PFSK-1 (cell line): ENCODE measurements around the gene LRRC17.

Experiments
- FOXP2 ChIP-seq: optimal IDR thresholded peaks from 2 replicates; pipeline ENCODE3; 2011; ENCODE audit warnings: borderline replicate concordance, control low read depth, inconsistent platforms; ENCODE audit not compliant: insufficient read depth; ENCODE audit errors: extremely low read length, extremely low read depth
- POLR2AphosphoS5 ChIP-seq: IDR thresholded peaks from 2 replicates; pipeline ENCODE4 v1.6.1; 2012; ENCODE audit warnings: low read depth, mild to moderate bottlenecking, control low read depth, low read length, moderate library complexity
- REST ChIP-seq, 2 experiments: IDR thresholded peaks; 2 replicates each; pipeline versions ENCODE4 v1.6.1 to v1.8.0; 2011 to 2012; ENCODE audit warnings: low read depth in 2 of 2, low read length in 2 of 2, control low read depth in 1 of 2, inconsistent platforms in 1 of 2, mild to moderate bottlenecking in 1 of 2, moderate library complexity in 1 of 2; ENCODE audit not compliant: insufficient read depth in 1 of 2
- SIN3A ChIP-seq: IDR thresholded peaks from 2 replicates; pipeline ENCODE4 v1.6.1; 2012; ENCODE audit warnings: mild to moderate bottlenecking, low read length, moderate library complexity, borderline replicate concordance; ENCODE audit not compliant: insufficient read depth
- TAF1 ChIP-seq: IDR thresholded peaks from 2 replicates; pipeline ENCODE4 v1.6.1; 2012; ENCODE audit warnings: low read length, control low read depth, borderline replicate concordance; ENCODE audit not compliant: insufficient read depth

LRRC17 gene

GRCh38 chr7:102888561-102889233 is 24.1 kb upstream of the LRRC17 start:
- TF ChIP-seq TAF1 (no peak), SIN3A (no peak), FOXP2 (no peak), POLR2AphosphoS5 (no peak), REST (IDR thresholded peaks at IDR 0.05; ENCODE audit: insufficient read depth in 1 of 2, low read depth in 2 of 2, low read length in 2 of 2) (no peak)

GRCh38 chr7:102889851-102890250 is 22.9 kb upstream of the LRRC17 start:
- TF ChIP-seq SIN3A, result no peak
- TF ChIP-seq REST (IDR thresholded peaks at IDR 0.05; ENCODE audit: insufficient read depth in 1 of 2, low read depth in 2 of 2, low read length in 2 of 2), result no peak
- TF ChIP-seq POLR2AphosphoS5, result no peak
- TF ChIP-seq TAF1, result no peak
- no peak for TF ChIP-seq FOXP2

GRCh38 chr7:102890292-102890970 is 22.4 kb upstream of the LRRC17 start:
- TF ChIP-seq POLR2AphosphoS5 (no peak), FOXP2 (no peak), REST (IDR thresholded peaks at IDR 0.05; ENCODE audit: insufficient read depth in 1 of 2, low read depth in 2 of 2, low read length in 2 of 2) (no peak), SIN3A (no peak)

- no peak for TF ChIP-seq REST (IDR thresholded peaks at IDR 0.05; ENCODE audit: insufficient read depth in 1 of 2, low read depth in 2 of 2, low read length in 2 of 2)
- no peak for TF ChIP-seq POLR2AphosphoS5
- no peak for TF ChIP-seq FOXP2
- no peak for TF ChIP-seq TAF1
- TF ChIP-seq SIN3A, result no peak
Observed at GRCh38 chr7:102890971-102891692, 21.7 kb upstream of the LRRC17 start.
